B cell (primary cell): ENCODE results near the gene SAMD10. TPM values are rescaled to one million over a fixed set of nuclear protein-coding genes. Genes with fewer than 3 reads are reported as not detected.

Experiments used
- ATAC-seq: fragments of 200-7000 bp; cut with Tn5 transposase; one replicate; pipeline ENCODE4 v1.10.0; 2021; ENCODE audit warnings: low read depth, mild to moderate bottlenecking, moderate number of reproducible peaks, moderate library complexity
- CTCF ChIA-PET: fragments of 350-600 bp; sonication (Branson Sonifier 250); formaldehyde crosslinking; loops from one replicate; lab custom pipeline; 2021; ENCODE audit warnings: antibody characterized with exemption, inconsistent platforms; lab: Charles Lee
- POLR2A ChIA-PET: fragments of 350-600 bp; sonication (Branson Sonifier 250); formaldehyde crosslinking; loops from one replicate; lab custom pipeline; 2021; ENCODE audit warnings: antibody characterized with exemption; lab: Charles Lee
- DNase-seq: peaks from one replicate; pipeline ENCODE4 v3.0.0; 2013
- H2AFZ ChIP-seq: 2 replicates; pipeline ENCODE4 v1.6.1; 2012; ENCODE audit warnings: mild to moderate bottlenecking, low read depth, low read length; ENCODE audit not compliant: insufficient read depth, poor library complexity, severe bottlenecking
- H3K27ac ChIP-seq, 2 donors: 1 replicate in 1 of 2; 2 replicates in 1 of 2; pipeline ENCODE4 v1.5.1; 2012 to 2013; ENCODE audit warnings: low read length in 2 of 2, mild to moderate bottlenecking in 2 of 2, moderate library complexity in 1 of 2
- H3K27me3 ChIP-seq, 4 experiments: fragments of 200-600 bp in 1 of 4; sonication (generic) in 1 of 4; replicated peaks in 1 of 4; 1 replicate in 2 of 4; 2 replicates in 2 of 4; pipeline versions ENCODE4 v1.6.1 to v1.7.0; 2013 to 2016; ENCODE audit warnings: low read length in 3 of 4, mild to moderate bottlenecking in 2 of 4, mixed read lengths in 1 of 4, moderate library complexity in 1 of 4; ENCODE audit not compliant: insufficient read depth in 4 of 4, control insufficient read depth in 3 of 4; ENCODE audit errors: control extremely low read depth in 1 of 4
- H3K36me3 ChIP-seq, 2 experiments: replicated peaks in 1 of 2; 1 replicate in 1 of 2; 2 replicates in 1 of 2; pipeline versions ENCODE4 v1.6.1 to v1.7.1; 2013; ENCODE audit warnings: low read length in 1 of 2; ENCODE audit not compliant: insufficient read depth in 2 of 2, control insufficient read depth in 1 of 2; ENCODE audit errors: control extremely low read depth in 1 of 2, extremely low read depth in 1 of 2
- H3K4me1 ChIP-seq, 2 donors: fragments of 200-600 bp in 1 of 2; sonication (generic) in 1 of 2; 1 replicate in 1 of 2; 2 replicates in 1 of 2; pipeline versions ENCODE4 v1.5.1 to v1.6.1; 2013 to 2017; ENCODE audit warnings: low read length in 2 of 2; ENCODE audit not compliant: control insufficient read depth in 2 of 2, insufficient read depth in 2 of 2
- H3K4me2 ChIP-seq: replicated peaks from 2 replicates; pipeline ENCODE3; 2012; ENCODE audit warnings: mild to moderate bottlenecking, low read depth, low read length; ENCODE audit not compliant: poor library complexity, severe bottlenecking
- H3K4me3 ChIP-seq, 5 experiments: fragments of 200-600 bp in 1 of 5; sonication (generic) in 1 of 5; 1 replicate in 3 of 5; 2 replicates in 2 of 5; pipeline versions ENCODE4 v1.5.1 to v1.7.0; 2011 to 2016; ENCODE audit warnings: low read length in 4 of 5, mild to moderate bottlenecking in 4 of 5, low read depth in 2 of 5, control low read depth in 1 of 5, moderate library complexity in 1 of 5; ENCODE audit not compliant: insufficient read depth in 1 of 5; ENCODE audit errors: control extremely low read depth in 1 of 5, extremely low read depth in 1 of 5
- H3K79me2 ChIP-seq: fragments of 200-600 bp; sonication (generic); one replicate; pipeline ENCODE4 v1.6.0; 2016; ENCODE audit warnings: low read length; ENCODE audit not compliant: control insufficient read depth, insufficient read depth
- H3K9ac ChIP-seq: fragments of 200-600 bp; sonication (generic); 2 replicates; pipeline ENCODE4 v1.6.1; 2017; ENCODE audit warnings: mild to moderate bottlenecking, low read length, moderate library complexity
- H3K9me3 ChIP-seq, 3 donors: one replicate each; pipeline versions ENCODE4 v1.6.1 to v1.7.1; 2013; ENCODE audit warnings: low read length in 2 of 3; ENCODE audit not compliant: control insufficient read depth in 2 of 3, insufficient read depth in 1 of 3; ENCODE audit errors: control extremely low read depth in 1 of 3
- H4K20me1 ChIP-seq: 2 replicates; pipeline ENCODE4 v1.6.0; 2012; ENCODE audit warnings: mild to moderate bottlenecking, low read length; ENCODE audit not compliant: insufficient read depth, control insufficient read depth, poor library complexity, severe bottlenecking
- H3K27ac Mint-ChIP-seq: one replicate; pipeline ENCODE4 v1.8.0; 2021; ENCODE audit warnings: mixed read lengths
- H3K27me3 Mint-ChIP-seq: one replicate; pipeline ENCODE4 v1.8.0; 2021; ENCODE audit warnings: mixed read lengths
- H3K4me1 Mint-ChIP-seq: one replicate; pipeline ENCODE4 v1.8.0; 2021; ENCODE audit warnings: mixed read lengths
- H3K4me3 Mint-ChIP-seq: one replicate; pipeline ENCODE4 v1.8.0; 2021; ENCODE audit warnings: mixed read lengths
- H3K9me3 Mint-ChIP-seq: one replicate; pipeline ENCODE4 v1.8.0; 2022; ENCODE audit warnings: mixed read lengths; ENCODE audit not compliant: insufficient read depth
- CTCF ChIP-seq: fragments of 200-600 bp; IDR thresholded peaks from one replicate; pipeline ENCODE4 v1.8.0; 2022; ENCODE audit warnings: antibody characterized with exemption, mild to moderate bottlenecking
- EZH2 ChIP-seq: IDR thresholded peaks from 2 replicates; pipeline ENCODE4 v1.6.1; 2012; ENCODE audit warnings: borderline replicate concordance, low read depth, mild to moderate bottlenecking, moderate library complexity, low read length; ENCODE audit not compliant: insufficient read depth, poor library complexity, severe bottlenecking
- WGBS: methylation state at CpG from one replicate; pipeline ENCODE4 v1.1.5; 2013; ENCODE audit warnings: missing lambda C conversion rate; ENCODE audit not compliant: insufficient coverage; 5-methylcytosine and 5-hydroxymethylcytosine counted together
- intact Hi-C: fragments of 100-400 bp; cut with micrococcal nuclease; formaldehyde crosslinking; loops from one replicate; pipeline ENCODE4 v1.10.0; 2022
- polyA plus RNA-seq: library from polyadenylated mRNA; depleted of rRNA; stranded (reverse); fragments of >200 nt; gene quantifications from 2 replicates; pipeline ENCODE4 v1.2.3, GENCODE V29; 2012
- total RNA-seq, 2 donors: library from RNA; stranded (reverse); fragments of 120-200 nt in 1 of 2; gene quantifications; 1 replicate in 1 of 2; 2 replicates in 1 of 2; pipeline versions ENCODE4 v1.2.3 to v1.2.4, GENCODE V29; 2013 to 2022

The SAMD10 gene
- total and polyA plus RNA-seq, 2 donors (not counting 1 experiment from before 2014, with no cell fraction given) = 12.7 to 34.2 TPM

- POLR2A ChIA-PET = no interaction called here
- intact Hi-C loops = no loop called here
- no peaks in the 10 kb centered on the region for H3K4me1 Mint-ChIP-seq
These were observed 46.5 kb upstream of the SAMD10 start for GRCh38 chr20:64025826-64026412.

More at GRCh38 chr20:64025826-64026412, 46.5 kb upstream of the SAMD10 start:
- Histone ChIP-seq H3K9ac (no peak overlapping the region), H3K27me3 (no peaks in the 10 kb centered on the region), H3K79me2 (peaks cover 31% of the 10 kb centered on the region), H3K27ac (no peak overlapping the region), H3K4me3 (no peak overlapping the region), H3K4me1 (no peaks in the 10 kb centered on the region), H2AFZ (no peak overlapping the region), H4K20me1 (peaks cover 57% of the 10 kb centered on the region), H3K9me3 (no peaks in the 10 kb centered on the region), H3K4me2 (no peak overlapping the region), H3K36me3 (peaks cover 3 to 90% of the 10 kb centered on the region in 2 experiments)
- TF ChIP-seq EZH2 (no peak), CTCF (no peak)
- WGBS = 97% methylated on average over 14 of the region's 29 CpGs
- no peak for DNase-seq
- Mint-ChIP-seq H3K4me3 (no peak overlapping the region), H3K9me3 (no peaks in the 10 kb centered on the region), H3K27ac (no peak overlapping the region), H3K27me3 (no peaks in the 10 kb centered on the region)
- CTCF ChIA-PET = interaction anchor here (2.6 kb wide), 1 partner anchor 13 kb away, joined by 12 read pairs; no protein-coding TSS in a partner anchor
- ATAC-seq = no peak
